Stimulated activated CD8-positive, alpha-beta memory T cell treated with anti-CD3 and anti-CD28 coated beads, Interleukin-12 subunit alpha, Interleukin-12 subunit beta, amount 100 ng/mL, for 24 hours (primary cell): ENCODE measurements around the gene TNFRSF14.

Experiments
- DNase-seq: peaks from one replicate; pipeline ENCODE4 v3.0.0-alpha.2; 2020; ENCODE audit errors: extremely low read depth

Gene TNFRSF14

DNA sequence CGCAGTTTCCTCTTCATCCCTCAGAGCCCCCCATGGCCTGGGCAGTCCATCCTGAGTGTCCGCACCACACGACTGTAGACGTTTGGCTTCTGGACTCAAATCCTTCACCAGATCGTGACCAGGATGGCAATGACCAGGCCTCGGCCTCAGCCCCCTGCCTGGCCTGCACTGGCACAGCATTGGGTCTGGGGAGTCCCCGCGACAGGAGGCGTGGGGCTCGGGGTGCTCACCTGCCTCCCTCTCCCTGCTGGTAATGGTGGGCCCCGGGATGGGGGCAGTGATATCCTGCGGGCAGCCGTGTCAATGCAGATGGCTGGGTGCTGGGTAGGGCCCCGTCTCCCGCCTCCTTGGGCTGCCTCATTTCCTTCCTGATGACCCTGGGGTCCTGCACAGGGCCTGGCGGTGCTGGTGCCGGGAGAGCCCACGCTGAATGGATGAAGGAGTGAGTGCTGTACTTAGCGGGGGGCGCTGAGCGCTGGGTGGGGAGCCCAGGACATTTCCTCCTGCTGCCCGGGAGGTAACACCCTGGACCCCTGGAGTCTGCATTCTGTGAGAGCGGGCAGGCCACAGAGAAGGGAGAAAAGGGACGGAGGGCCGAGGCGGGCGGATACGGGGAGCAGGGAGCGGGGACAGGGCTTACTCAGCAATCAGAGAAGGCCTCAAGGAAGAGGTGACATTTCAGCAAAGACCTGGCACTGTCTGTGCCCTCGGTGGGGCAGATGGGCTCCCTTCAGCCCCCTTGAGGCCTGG is 2.1 kb upstream of the TNFRSF14 start:
- no peak for DNase-seq

DNA sequence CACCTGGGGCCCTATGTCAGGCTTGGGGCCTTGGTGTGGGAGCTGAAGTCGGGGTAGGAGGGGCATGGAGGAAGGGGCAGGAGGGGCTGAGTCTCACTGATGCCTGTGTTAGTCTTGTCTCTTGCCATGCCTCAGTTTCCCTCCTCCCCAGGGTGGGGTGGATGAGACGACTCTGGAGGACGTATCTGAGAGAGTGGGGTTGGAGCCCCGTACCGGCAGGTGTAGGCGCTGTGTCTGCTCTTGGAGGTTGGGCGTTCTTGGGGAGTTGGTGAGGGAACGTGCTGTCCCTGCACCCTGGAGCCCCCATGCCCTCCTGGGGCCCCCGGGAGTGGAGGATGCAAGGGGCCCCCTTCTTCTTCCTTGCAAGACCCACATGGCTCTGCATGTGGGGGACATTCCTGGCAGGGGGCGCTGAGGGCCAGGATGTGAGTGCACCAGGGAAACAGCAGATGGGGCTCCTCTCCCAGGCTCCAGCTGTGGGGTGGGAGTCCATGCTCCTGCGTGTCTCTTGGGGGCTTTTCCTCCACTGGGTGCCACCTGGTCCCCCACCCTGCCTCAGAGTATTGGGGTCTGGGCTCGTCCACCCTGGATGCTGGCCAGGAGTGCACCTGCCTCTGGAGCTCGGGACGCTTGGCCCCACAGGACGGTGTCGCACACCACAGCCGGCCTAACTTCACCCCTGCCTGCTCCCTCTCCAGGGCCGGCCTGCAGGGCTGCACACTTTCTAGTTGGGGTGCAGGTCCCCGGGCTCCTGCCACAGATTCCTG is 1.4 kb upstream of the TNFRSF14 start:
- no peak for DNase-seq

DNA sequence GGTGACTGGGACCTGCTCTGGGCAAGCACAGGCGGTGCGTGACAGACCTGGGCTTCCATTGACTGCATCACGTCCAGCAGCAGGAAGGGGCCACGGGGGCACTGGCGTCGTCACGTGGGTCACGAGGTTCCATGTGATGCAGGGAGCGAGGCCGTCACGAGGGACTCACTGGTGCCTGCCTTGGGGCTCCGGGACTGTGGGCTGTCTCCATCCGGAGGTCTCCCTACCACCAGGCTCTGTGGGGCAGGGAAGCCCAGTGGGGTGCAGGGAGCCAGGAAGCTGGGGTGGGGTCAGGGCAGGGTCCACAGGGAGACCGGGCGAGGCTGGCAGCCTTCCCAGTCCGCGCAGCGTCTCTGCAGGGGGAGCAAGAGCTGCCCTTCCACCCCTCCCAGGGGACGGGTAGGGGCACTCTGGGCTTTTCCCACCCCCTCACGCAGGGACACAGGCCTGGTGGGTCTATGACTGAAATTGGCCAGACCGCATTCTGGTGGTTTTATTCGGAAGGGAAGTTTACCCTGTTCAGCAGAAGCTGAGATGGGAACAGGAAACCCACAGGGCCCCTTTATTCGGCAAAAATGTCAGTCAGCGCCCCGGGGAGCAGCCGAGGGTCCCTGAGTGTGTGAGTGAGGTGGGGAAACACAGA is 416 bp upstream of the TNFRSF14 start:
- no peak for DNase-seq

DNA sequence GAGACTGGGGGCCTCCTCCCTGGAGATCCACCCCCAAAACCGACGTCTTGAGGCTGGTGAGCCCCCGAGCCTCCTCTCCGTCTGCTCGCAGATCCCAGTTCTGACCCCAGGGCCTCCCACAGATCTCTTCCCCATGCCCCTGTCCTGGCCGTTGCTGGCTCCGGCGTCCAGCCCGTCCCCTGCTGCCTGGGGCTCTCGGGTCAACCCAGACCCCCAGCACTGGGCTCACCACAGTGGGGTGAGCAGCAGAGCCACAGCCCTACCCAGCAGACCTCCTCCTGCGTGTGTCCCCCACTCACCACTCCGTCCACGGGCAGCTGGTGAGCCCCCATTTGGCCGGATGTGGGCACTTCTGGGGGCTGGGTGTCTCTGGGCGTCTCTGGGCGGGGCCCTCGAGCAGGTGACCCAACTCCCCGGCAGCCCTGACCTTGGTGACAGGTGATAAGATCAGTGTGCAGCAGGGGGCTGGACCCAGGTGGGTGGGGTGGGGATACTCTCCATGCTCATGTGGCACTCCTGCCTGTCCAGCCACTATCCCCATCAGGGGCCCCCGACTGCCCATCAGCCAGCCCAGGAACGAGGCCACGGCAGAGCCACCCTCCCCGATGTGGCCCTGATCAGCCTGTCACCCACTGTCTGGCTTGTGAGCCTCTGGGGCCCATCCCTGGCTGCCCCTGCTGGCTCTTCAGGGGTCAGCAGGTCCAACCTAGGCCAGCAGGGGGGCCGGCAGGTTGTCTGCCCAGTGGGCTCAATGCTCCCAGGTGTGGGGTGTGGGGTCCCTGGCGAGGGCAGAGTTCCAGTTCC is 709 bp downstream of the TNFRSF14 start:
- DNase-seq, result no peak

- DNase-seq, result no peak
These were observed 1.6 kb downstream of the TNFRSF14 start for GRCh38 chr1:2557482-2558400.

DNA sequence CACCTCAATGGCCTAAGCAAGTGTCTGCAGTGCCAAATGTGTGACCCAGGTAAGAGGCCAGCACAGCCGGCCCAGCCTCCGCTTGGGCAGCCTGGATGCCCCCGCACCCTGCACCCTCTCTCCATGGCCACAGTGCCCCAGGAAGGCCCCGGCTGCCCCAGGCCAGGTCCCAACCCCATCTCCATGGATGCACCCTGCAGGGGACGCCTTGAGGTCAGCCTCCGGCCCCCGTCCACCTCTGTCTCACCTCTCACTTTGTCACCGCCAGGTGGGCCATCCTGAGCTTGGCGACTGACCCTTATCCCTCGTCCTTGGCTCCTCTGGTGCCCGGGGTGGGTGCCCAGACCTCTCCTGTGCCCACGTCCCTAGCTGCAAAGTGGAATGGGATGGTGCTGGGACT is 2.2 kb downstream of the TNFRSF14 start:
- DNase-seq, result no peak

- DNase-seq, result no peak
These were observed 2.7 kb downstream of the TNFRSF14 start for GRCh38 chr1:2558861-2559260.

- DNase-seq, result no peak
These were observed 3.5 kb downstream of the TNFRSF14 start for GRCh38 chr1:2559509-2560298.

- DNase-seq, result no peak
These were observed 4.3 kb downstream of the TNFRSF14 start for GRCh38 chr1:2560299-2561073.

GRCh38 chr1:2561446-2561845 is 5.3 kb downstream of the TNFRSF14 start:
- DNase-seq, result no peak

GRCh38 chr1:2561898-2562895 is 6.0 kb downstream of the TNFRSF14 start:
- DNase-seq, result no peak

GRCh38 chr1:2563205-2563604 is 7.0 kb downstream of the TNFRSF14 start:
- no peak for DNase-seq

GRCh38 chr1:2564006-2564814 is 8.0 kb downstream of the TNFRSF14 start:
- DNase-seq, result no peak

DNA sequence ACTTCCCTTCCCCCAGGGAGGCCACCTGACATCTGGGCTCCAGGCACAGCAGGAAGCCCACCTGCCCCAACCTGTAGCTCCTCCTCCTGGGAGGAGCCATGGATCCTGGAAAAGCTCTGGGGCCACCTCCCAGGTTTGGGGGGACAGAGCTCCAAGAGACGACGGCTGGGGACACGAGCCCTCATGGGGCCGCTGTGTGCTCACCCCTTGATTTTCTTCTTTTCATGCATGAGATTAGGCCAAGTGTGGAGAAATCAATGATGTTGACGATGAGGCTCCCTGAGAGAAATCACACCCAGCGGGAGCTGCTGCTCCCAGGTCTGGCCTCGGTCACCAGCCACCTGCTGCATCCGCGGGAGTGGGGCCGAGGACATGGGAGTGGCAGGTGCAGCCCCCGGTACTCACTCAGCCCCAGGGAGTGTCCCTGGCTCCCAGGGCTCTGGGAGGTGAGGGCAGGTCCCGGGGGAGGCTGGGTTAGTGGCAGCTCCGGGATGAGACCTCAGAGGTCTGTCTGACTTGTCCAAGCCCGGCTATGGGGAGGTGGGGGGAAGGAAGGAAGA is 8.7 kb downstream of the TNFRSF14 start:
- DNase-seq, result no peak

- DNase-seq, result no peak
These were observed 10.2 kb downstream of the TNFRSF14 start for GRCh38 chr1:2566101-2567045.
